D721Med (cell line): ENCODE results near the gene FADS6.

Experiments
- DNase-seq: peaks from one replicate; pipeline ENCODE4 v3.0.0; 2011; ENCODE audit warnings: low spot score; ENCODE audit not compliant: insufficient read length
- FAIRE-seq: peaks from 2 replicates; lab custom pipeline; 2011; peaks lifted over from hg19 to GRCh38; lab: Jason Lieb, UNC
- TF ChIP-seq, protein P1 (sequence below): IDR thresholded peaks from 2 replicates; pipeline ENCODE4 v1.5.1; 2012; ENCODE audit warnings: mild to moderate bottlenecking, control low read depth; ENCODE audit not compliant: insufficient read depth; ENCODE audit errors: missing control alignments

FADS6 gene

DNA sequence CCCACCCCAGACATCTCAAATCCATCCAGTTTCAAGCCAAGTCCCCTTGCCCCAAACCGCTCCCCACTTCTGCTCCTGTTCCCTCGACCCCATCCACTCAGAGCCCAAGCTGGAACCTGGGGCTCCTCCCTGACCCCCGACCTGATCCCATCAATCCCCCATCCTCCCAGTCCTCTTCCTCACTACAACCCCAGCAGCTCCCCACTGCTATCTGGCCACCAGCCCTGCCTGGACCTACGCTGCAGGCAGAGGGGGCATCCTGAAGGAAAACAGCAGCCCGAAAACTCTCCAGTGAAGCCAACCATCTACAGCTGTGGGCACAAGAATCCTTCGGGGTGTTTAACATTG, 24.6 kb downstream of the FADS6 start:
- FAIRE-seq (no peak), DNase-seq (no peak)
- TF ChIP-seq, protein P1, sequence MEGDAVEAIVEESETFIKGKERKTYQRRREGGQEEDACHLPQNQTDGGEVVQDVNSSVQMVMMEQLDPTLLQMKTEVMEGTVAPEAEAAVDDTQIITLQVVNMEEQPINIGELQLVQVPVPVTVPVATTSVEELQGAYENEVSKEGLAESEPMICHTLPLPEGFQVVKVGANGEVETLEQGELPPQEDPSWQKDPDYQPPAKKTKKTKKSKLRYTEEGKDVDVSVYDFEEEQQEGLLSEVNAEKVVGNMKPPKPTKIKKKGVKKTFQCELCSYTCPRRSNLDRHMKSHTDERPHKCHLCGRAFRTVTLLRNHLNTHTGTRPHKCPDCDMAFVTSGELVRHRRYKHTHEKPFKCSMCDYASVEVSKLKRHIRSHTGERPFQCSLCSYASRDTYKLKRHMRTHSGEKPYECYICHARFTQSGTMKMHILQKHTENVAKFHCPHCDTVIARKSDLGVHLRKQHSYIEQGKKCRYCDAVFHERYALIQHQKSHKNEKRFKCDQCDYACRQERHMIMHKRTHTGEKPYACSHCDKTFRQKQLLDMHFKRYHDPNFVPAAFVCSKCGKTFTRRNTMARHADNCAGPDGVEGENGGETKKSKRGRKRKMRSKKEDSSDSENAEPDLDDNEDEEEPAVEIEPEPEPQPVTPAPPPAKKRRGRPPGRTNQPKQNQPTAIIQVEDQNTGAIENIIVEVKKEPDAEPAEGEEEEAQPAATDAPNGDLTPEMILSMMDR, result no peak

DNA sequence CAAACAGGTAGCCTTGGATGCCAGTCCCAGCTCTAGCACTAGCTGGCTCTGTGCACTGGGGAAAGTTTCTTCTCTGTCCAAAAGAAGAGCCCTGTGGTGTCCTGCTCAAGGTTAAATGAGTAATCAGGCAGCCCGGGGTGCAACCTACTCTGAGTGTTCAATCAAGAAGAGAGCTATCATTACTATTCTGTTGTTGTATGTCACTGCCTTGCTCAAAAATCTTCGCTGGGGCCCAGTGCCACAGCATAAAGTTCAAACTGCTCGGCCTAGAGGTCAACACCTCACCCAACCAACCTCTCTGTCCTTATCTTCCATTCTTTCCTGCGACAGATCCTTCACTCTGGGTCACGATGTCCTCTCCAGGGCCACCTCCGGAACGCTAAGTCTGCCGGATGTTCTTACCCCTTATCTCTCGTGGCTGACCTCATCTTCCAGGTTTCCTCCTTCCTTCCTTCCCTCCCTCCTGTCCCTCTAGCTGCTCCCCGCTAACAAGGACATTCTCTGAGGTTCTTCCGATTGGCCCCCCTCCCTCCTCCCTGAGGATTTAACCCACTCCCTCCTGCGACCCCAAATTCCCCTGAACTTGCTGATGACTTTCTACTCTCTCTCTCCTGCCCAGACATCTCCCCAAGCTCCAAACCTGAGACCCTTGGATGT, 25.1 kb downstream of the FADS6 start:
- DNase-seq, result no peak
- FAIRE-seq, result no peak
- TF ChIP-seq, protein P1, result no peak

DNA sequence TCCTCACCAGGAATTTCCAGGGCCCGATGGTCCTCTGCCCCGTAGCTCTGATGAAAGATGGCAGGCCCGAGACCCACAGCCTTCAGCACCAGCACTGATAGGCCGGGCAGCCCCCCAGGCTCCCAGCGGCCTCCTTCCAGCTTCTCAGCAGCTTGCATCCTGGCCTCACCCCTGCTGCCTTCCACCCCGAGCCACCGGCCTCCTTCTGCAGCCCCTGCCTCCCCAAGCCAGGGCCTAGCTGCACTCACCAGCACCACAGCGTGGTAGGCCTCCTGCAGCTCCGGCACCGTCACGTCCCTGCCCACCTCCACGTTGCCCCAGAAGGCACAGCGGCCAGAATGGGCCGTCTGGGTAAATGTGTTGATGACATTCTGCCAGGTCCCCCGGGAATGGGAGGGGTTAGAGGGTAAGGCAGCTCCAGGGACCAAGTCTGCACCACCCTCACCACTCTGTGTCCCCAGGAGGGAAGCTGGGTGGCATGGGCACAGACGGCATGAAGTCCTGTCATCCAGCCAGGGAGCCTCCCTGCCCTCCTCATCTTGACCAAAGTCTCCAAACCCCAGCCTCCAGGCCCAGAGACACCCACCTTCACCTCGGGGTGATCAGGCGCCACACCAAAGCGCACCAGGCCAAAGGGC, 27.1 kb downstream of the FADS6 start:
- DNase-seq (no peak), FAIRE-seq (no peak)
- TF ChIP-seq, protein P1, result no peak

DNA sequence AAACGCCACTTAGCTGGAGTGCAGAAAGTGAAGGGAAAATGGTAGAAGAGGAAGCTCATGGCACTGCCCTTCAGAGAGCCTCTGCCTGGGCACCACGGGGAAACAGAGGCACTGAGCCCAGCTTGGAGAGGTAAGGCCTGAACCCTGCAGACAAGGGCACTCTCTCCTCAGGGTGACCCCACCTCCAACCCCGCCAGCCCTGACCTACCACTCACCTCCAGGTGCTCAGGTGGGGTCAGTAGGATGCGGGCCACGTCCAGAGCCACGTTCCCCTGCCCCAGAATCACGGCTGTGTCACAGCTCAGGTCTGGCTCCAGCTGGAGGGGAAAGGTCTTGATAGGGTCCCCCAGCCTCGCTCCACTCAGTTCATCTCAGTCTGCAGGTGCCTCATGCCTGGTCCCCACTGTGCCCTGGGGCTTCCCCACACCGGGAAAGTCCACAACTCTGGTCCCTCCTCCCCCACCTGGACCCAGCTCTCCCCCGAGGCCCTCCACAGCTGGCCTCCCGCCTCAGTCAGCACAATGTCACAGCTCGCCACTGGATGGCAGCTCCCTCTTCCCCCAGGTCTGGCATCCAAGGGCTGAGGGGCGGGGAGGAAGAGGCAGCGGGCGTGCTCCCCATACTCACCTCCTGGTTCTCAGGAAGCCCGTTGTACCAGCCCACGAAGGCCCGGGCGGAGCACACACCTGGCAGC, 27.8 kb downstream of the FADS6 start:
- TF ChIP-seq, protein P1, result no peak
- no peak for FAIRE-seq
- no peak for DNase-seq

DNA sequence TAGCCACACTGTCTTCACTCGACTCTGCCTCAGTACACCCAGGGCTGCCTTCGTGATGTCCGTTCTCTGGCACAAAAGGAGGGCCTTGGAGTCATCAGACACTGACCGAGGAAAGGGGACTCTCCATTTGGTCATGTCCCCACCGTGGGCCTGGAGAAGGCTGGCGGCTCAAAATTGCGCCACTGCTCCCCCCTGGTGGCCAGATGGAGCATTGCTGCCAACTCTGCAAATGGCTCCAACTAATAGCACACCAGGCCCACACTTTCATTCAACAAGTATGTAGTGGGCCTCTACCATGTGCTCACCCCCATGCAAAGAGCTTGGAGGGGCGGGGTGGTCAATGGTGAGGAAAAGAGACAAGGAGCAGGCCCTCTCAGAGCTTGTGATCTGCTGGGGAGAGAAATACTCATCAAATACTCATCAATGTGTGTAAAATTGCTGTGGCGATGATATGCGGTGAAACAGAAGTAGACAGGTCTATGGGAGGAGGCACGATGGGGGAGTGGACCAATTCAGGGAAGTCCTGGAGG, 28.5 kb downstream of the FADS6 start:
- no peak for FAIRE-seq
- peak; percentile 86 for DNase-seq
- TF ChIP-seq, protein P1, result peak; percentile 98

DNA sequence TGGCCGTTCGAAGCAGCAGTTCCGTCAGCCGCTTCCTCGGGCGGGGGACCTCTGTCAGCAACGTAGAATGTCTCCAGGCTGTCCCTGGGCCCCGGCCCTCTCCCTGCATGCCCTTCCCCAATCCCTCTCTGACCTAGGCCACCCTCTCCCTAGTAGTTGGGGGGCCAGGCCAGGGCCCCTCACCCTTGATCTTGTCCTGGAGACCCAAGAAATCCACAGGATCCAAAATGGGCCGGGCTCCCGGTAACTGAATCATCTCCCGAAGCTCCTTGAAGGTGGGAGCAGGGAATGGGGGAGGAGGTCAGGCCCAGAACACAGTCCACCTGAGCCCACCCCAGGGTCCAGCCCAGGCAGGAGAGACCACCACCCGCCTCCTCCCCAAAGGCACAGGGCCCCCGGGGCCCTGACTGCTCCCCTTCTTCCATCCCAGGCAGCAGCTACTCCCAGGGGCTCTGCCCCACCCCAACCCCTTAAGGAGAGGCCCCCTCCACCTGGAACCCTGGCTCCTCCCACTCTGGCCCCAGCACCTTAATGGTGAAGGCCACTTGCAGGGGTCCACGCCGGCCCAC, 29.1 kb downstream of the FADS6 start:
- DNase-seq, result no peak
- TF ChIP-seq, protein P1, result no peak
- FAIRE-seq, result no peak
